Activated T-helper 9 cell treated with anti-CD3 and anti-CD28 coated beads, Interleukin-2, amount 50 U/mL, for 16 hours (primary cell): ENCODE results near the gene CDC16.
"Not testable (repeated sequence)": the region's sequence is repeated elsewhere in the genome, so short reads cannot be mapped to it uniquely, and the experiment has no call there.

Experiments
- DNase-seq: peaks from one replicate; pipeline ENCODE4 v3.0.0-alpha.2; 2020; ENCODE audit warnings: low read depth

The CDC16 gene

GRCh38 chr13:114227528-114227927, 7.2 kb upstream of the CDC16 start:
- DNase-seq: no peak

DNA sequence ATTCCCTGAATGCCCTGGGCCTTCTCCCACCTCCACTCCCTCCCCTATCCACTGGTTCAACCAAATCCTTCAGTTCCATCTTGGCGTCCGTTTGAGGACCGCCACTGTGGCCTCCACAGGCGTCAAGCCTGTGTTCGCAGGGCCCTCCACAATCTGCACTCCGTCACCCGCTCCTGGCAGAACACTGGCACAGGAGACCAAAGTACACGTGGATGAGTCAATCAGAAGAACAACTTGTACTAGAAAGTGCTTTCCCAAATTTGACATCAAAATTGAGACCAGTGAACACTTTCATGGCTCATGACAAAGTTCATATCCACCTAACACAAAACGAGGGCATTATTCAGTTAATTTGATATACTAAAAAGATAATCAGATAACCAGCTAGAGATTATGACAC, 6.5 kb upstream of the CDC16 start:
- no peak for DNase-seq

- no peak for DNase-seq
Measured at GRCh38 chr13:114229506-114229905, 5.2 kb upstream of the CDC16 start.

- no peak for DNase-seq
Measured at GRCh38 chr13:114230117-114230516, 4.6 kb upstream of the CDC16 start.

GRCh38 chr13:114230575-114230974, 4.1 kb upstream of the CDC16 start:
- DNase-seq: no peak

DNA sequence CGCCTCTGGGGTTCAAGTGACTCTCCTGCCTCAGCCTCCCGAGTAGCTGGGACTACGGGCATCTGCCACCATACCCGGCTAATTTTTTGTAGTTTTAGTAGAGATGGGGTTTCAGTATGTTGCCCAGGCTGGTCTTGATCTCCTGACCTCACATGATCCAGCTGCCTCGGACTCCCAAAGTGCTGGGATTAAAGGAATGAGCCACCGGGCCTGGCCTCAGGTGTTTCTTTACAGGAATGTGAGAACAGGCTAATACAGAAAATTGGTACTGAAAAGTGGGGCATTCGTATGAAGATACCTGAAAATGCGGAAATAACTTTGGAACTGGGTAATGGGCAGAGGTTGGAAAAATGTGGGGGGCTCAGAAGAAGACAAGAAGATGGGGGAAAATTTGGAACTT, 2.8 kb upstream of the CDC16 start:
- no peak for DNase-seq

GRCh38 chr13:114234266-114234644, 442 bp upstream of the CDC16 start:
- no peak for DNase-seq

- DNase-seq: no peak
Measured at GRCh38 chr13:114235697-114236096, 1.0 kb downstream of the CDC16 start.

GRCh38 chr13:114236227-114236626, 1.5 kb downstream of the CDC16 start:
- no peak for DNase-seq

GRCh38 chr13:114237415-114238112, 2.9 kb downstream of the CDC16 start:
- no peak for DNase-seq

DNA sequence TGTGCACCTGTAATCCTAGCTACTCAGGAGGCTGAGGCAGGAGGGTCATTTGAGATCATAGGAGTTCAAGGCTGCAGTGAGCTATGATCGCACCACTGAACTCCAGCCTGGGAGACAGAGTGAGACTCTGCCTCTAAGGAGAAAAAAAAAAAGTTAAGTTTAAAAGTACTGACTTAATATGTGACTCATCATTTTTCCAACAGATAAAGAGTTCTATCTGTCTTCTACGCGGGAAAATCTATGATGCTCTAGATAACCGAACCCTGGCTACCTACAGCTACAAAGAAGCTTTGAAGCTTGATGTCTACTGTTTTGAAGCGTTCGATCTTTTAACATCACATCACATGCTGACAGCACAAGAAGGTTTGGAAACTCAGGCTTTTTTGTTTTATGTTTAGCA, 7.2 kb downstream of the CDC16 start:
- DNase-seq: no peak

DNA sequence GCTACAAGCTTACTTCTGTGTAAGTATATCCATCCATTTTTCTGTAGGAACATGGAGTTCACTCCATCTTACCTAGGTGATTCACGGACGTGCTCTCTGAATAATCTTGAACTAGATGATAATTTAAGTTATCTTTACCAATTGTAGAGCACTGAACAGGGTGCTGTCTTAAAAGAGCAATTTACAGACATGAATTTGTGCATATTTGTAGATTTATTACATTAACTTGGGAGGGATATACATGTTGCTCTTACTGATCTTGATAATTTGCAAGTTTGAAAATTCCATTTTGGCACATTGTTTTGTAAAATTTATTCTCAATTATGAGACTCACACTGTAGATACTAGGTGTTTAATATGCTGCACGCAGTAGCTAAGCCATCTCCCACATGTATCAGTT, 9.3 kb downstream of the CDC16 start:
- DNase-seq: no peak

- DNase-seq: no peak
Measured at GRCh38 chr13:114244637-114245036, 9.9 kb downstream of the CDC16 start.

GRCh38 chr13:114248011-114248410, 13.3 kb downstream of the CDC16 start:
- no peak for DNase-seq

- DNase-seq: no peak
Measured at GRCh38 chr13:114249077-114249476, 14.4 kb downstream of the CDC16 start.

DNA sequence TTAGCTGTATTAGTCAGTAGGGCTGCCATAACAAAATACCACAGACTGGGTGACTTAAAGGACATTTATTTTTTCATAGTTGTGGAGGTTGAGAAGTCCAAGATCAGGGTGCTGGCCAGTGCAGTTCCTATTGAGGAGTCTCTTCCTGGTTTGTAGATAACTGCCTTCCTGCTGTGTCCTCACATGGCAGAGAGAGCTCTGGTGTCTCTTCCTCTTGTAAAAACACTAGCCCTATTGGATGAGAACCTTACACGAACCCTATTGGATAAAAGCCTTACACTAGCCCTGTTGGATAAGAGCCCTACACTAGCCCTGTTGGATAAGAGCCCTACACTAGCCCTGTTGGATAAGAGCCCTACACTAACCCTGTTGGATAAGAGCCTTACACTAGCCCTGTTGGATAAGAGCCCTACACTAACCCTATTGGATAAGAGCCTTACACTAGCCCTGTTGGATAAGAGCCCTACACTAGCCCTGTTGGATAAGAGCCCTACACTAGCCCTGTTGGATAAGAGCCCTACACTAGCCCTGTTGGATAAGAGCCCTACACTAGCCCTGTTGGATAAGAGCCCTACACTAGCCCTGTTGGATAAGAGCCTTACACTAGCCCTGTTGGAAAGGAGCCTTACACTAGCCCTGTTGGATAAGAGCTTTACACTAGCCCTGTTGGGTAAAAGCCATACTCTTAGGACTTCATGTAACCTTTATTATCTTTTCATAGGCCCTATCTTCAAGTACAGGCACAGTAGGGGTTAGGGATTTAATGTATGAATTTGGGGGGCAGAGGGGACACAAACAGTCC, 17.1 kb downstream of the CDC16 start:
- DNase-seq: not testable (repeated sequence)

DNA sequence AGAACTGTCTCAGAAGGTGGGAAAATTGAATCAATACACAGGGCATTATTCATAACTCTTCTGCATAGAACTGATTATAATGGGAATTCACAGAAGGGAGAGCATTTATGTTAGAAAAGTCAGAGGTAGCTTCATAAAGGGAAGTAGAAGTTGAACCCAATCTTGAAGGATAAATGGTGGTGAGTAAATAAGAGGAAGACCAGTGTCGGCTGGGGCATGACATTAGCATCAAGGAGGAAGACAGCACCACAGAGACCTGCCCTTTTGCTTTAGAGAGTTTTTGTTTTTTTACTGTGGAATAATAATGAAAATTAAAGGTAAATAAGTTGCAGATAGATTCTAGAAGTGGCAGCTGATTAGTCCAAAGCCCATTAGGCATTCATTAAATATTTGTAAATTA, 21.9 kb downstream of the CDC16 start:
- DNase-seq: no peak

DNA sequence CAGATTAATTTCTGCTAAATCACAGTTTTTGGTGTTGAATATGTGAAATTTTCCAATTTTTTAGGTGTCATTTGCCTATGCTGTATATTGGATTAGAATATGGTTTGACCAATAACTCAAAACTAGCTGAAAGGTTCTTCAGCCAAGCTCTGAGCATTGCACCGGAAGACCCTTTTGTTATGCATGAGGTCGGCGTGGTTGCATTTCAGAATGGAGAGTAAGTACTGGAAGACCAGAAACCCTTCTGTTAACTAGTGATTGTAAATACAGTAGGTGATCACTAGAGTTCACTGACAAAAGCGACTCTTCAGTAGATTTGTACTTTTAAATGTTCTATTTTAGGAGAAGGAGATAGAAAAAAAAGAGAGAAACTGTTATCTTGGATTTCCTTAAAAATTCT, 22.3 kb downstream of the CDC16 start:
- no peak for DNase-seq

DNA sequence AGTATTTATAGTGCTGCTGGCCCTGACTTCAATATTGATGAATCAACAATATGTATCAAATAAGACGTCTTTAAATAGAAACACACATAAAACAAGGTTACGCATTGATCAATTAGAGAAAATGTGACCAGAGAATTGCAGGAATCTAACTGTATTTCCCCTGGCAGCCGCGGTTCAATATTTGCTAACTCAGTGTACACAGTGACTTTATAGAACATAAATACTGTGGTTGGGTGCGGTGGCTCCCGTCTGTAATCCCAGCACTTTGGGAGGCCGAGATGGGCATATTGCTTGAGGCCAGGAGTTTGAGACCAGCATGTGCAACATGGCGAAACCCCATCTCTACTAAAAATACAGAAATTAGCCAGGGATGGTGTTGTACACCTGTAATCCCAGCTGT, 23.9 kb downstream of the CDC16 start:
- no peak for DNase-seq

DNA sequence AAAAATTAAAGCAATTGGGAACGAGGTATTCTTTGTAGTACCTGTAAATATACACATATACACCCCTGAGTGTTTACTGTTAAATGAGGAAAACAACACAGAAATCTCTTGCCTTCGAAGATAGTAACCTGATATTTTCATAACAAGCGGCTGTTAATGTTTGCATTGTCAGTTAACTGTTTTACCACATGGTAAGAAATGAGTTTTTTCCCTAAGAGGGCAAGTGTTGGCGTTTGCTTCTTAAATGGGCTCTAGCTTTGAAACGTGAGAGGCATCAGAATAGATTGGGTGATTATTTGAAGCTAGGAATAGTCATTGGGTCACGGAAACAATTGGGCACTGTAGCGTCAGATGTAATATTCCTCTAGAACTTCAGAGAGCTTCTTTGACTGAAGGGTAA, 24.7 kb downstream of the CDC16 start:
- DNase-seq: no peak

GRCh38 chr13:114259974-114260373, 25.3 kb downstream of the CDC16 start:
- no peak for DNase-seq

DNA sequence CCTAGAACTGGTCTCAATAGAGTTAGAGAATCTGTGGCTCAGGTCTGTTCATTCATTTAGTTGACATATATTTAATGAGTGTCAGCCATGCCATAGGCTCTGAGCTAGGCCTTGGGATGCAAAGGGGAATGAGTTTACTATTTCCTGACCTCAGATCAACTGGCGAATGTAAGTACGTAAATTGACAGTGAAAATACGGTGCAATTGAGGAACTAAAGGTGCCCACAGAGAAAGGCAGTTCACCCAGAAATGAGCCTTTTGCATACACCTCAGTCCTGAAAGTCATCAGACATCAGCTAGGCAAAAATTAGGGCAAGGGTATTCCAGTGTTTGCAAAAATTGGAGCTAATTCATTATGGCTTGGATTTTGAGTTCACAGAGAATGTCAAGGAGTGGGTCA, 26.1 kb downstream of the CDC16 start:
- no peak for DNase-seq

DNA sequence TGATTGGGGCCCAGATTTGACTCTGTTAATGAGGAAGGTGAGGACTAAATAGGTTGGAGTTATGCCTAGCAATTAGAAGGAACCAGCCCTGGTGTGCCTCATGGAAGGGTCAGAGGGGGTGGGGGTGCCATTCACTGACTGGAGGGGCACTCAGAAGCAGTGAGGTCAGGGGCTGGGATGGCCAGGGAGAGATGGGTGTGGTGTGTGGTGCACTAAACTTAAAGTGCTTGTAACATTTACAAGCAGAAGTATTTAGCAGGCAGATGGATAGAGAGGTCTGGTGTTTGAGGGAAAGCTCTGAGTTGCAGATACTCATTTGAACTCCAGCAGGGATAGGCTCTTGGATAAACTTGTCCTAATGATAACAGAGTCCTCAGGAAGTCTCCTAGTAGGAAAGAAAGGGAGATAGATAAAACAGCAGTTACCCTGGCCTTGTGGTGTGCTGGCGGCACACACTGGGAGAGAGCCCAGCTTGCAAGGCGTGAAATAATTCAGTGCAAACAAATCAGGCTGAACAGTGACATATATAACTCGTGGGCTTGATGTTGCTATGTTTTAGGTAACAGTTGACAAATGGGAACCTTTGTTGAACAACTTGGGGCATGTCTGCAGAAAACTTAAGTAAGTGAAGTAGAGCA, 26.8 kb downstream of the CDC16 start:
- no peak for DNase-seq
